Measurements from ENCODE around the gene HTT. TPM values are rescaled to one million over a fixed set of nuclear protein-coding genes. Genes with fewer than 3 reads are reported as not detected.

HTT gene
- total and polyA plus RNA-seq, 10 donors: 10.0 to 124 (median 84.4) TPM

- intact Hi-C loops (cut with DNase I; ENCODE audit: low total_unique reads): no loop called here
Measured at GRCh38 chr4:3232871-3233271, 158.4 kb downstream of the HTT start.

DNA sequence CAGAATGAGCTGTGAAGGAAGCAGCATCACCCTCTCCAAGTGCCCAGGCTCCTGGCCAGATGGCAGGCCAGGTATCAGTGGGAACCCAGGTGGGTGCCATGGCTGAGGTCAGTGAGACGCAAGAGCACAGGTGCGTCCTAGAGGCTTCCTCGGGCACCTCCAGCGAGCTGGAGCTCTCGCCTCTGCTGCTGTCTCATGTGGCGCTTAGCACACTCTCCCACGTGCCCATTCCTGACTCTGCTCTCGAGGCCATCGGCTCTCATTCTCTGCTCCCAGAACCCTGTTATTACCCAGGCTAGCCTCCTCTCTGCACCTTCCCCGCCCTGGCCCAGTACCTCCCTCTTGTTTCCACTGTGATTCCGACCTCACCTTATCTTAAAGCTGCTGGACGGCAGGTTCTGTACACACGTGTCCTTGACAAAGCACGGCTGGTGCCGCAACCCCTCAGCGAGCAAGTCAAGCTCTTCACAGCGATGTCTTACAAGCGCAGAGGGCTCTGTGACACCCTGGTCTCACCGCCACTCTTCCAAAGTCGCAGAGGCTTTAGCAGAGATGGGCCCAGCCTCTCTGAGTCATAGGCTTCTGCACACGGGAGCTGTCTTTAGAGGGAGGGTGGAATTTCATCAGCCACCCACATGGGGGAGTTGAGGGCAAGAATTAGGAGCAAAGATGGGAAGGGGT, 159.1 kb downstream of the HTT start:
- no peak overlapping the region for H3K4me3 ChIP-seq
- DNase-seq: no peak
- WGBS, 5 donors: 93 to 95% (median 93%) methylated on average over 18 to 21 of the region's 21 CpGs
- no peaks in the 10 kb centered on the region for H3K9me3 ChIP-seq
- TF ChIP-seq POLR2A (IDR thresholded peaks at IDR 0.05) (no peak), CTCF (IDR thresholded peaks at IDR 0.05 in 8 of 11, conservative IDR thresholded peaks at IDR 0.05 in 3 of 11) (no peak), POLR2AphosphoS5 (IDR thresholded peaks at IDR 0.05) (no peak)
- no peaks in the 10 kb centered on the region for H3K4me1 ChIP-seq
- no peak overlapping the region for H3K27ac ChIP-seq
- no peaks in the 10 kb centered on the region for H3K27me3 ChIP-seq (replicated peaks in 1 of 7)
- intact Hi-C loops (cut with DNase I; ENCODE audit: low total_unique reads): no loop called here
- H3K36me3 ChIP-seq: peaks cover 6 to 100% (median 95%) of the 10 kb centered on the region in 6 donors

More at GRCh38 chr4:3232871-3233271, 158.4 kb downstream of the HTT start:
- Histone ChIP-seq H3K27ac (no peak overlapping the region), H3K36me3 (peaks cover 6 to 100% (median 95%) of the 10 kb centered on the region in 6 donors), H3K4me3 (no peak overlapping the region), H3K4me1 (no peaks in the 10 kb centered on the region), H3K9me3 (no peaks in the 10 kb centered on the region), H3K27me3 (replicated peaks in 1 of 7) (no peaks in the 10 kb centered on the region)
- 90 to 100% (median 94%) methylated on average over 1 to 15 of the region's 15 CpGs for WGBS, 5 donors
- DNase-seq: no peak
- TF ChIP-seq CTCF (IDR thresholded peaks at IDR 0.05 in 8 of 11, conservative IDR thresholded peaks at IDR 0.05 in 3 of 11) (no peak), POLR2A (IDR thresholded peaks at IDR 0.05) (no peak), POLR2AphosphoS5 (IDR thresholded peaks at IDR 0.05) (peak in 2 of 3 donors; percentile 16 to 42)

GRCh38 chr4:3234171-3235029, 159.9 kb downstream of the HTT start:
- Histone ChIP-seq H3K36me3 (peaks cover 6 to 100% (median 96%) of the 10 kb centered on the region in 6 donors), H3K4me1 (no peaks in the 10 kb centered on the region), H3K27ac (no peak overlapping the region), H3K4me3 (no peak overlapping the region), H3K27me3 (replicated peaks in 1 of 7) (no peaks in the 10 kb centered on the region), H3K9me3 (no peaks in the 10 kb centered on the region)
- TF ChIP-seq CTCF (IDR thresholded peaks at IDR 0.05 in 8 of 11, conservative IDR thresholded peaks at IDR 0.05 in 3 of 11): no peak
- no peak for TF ChIP-seq POLR2A (IDR thresholded peaks at IDR 0.05)
- TF ChIP-seq POLR2AphosphoS5 (IDR thresholded peaks at IDR 0.05): peak in 1 of 3 donors; percentile 23
- no peak for DNase-seq
- 88 to 91% (median 90%) methylated on average over 20 to 23 of the region's 23 CpGs for WGBS, 5 donors
- intact Hi-C loops (cut with DNase I; ENCODE audit: low total_unique reads): no loop called here

DNA sequence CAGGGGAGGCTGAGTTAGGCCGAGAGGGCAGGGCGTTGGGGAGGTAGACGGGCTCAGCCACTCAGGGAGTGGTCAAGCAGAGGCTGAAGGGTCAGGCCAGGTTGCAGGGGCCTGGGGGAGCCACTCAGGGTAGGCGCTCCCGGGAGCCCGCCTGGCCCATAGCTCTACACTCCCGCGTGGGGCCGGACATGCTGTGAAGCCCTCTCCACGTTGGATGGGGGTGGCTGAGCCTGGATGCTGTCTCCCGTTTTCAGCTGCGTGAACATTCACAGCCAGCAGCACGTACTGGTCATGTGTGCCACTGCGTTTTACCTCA, 160.5 kb downstream of the HTT start:
- DNase-seq: no peak
- 92 to 97% (median 94%) methylated on average over 11 to 14 of the region's 14 CpGs for WGBS, 5 donors

More for the DNA sequence above, 160.5 kb downstream of the HTT start:
- Histone ChIP-seq H3K4me1 (no peaks in the 10 kb centered on the region), H3K27me3 (replicated peaks in 1 of 7) (no peaks in the 10 kb centered on the region), H3K4me3 (no peak overlapping the region), H3K27ac (no peak overlapping the region), H3K9me3 (no peaks in the 10 kb centered on the region), H3K36me3 (peaks cover 3 to 100% (median 96%) of the 10 kb centered on the region in 6 donors)
- no peak for TF ChIP-seq POLR2A (IDR thresholded peaks at IDR 0.05)
- no peak for TF ChIP-seq POLR2AphosphoS5 (IDR thresholded peaks at IDR 0.05)
- no peak for TF ChIP-seq CTCF (IDR thresholded peaks at IDR 0.05 in 8 of 11, conservative IDR thresholded peaks at IDR 0.05 in 3 of 11)
- intact Hi-C loops (cut with DNase I; ENCODE audit: low total_unique reads): no loop called here

Data from spleen (tissue), 11 donors.